ENCODE data around the gene CILP. TPM values are rescaled to one million over a fixed set of nuclear protein-coding genes. Genes with fewer than 3 reads are reported as not detected.

Gene CILP, protein sequence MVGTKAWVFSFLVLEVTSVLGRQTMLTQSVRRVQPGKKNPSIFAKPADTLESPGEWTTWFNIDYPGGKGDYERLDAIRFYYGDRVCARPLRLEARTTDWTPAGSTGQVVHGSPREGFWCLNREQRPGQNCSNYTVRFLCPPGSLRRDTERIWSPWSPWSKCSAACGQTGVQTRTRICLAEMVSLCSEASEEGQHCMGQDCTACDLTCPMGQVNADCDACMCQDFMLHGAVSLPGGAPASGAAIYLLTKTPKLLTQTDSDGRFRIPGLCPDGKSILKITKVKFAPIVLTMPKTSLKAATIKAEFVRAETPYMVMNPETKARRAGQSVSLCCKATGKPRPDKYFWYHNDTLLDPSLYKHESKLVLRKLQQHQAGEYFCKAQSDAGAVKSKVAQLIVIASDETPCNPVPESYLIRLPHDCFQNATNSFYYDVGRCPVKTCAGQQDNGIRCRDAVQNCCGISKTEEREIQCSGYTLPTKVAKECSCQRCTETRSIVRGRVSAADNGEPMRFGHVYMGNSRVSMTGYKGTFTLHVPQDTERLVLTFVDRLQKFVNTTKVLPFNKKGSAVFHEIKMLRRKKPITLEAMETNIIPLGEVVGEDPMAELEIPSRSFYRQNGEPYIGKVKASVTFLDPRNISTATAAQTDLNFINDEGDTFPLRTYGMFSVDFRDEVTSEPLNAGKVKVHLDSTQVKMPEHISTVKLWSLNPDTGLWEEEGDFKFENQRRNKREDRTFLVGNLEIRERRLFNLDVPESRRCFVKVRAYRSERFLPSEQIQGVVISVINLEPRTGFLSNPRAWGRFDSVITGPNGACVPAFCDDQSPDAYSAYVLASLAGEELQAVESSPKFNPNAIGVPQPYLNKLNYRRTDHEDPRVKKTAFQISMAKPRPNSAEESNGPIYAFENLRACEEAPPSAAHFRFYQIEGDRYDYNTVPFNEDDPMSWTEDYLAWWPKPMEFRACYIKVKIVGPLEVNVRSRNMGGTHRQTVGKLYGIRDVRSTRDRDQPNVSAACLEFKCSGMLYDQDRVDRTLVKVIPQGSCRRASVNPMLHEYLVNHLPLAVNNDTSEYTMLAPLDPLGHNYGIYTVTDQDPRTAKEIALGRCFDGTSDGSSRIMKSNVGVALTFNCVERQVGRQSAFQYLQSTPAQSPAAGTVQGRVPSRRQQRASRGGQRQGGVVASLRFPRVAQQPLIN
- total RNA-seq: not detected in 2 replicates

GRCh38 chr15:65210770-65211481 lies at the start of gene CILP:
CILP (minus strand) TSS chr15:65211473; CDS start chr15:65209755, 1,718 bp downstream.

GRCh38 chr15:65184868-65185717 lies 26.2 kb downstream of the CILP start, which contains the start of gene CLPX:
CLPX (minus strand) TSS chr15:65185342; CDS start chr15:65185153, 189 bp downstream.

Other genes with a start within 250 kb of the CILP start
- gene SPG21, start 221.6 kb downstream of the CILP start, total RNA-seq: 40.8 and 60.5 TPM in 2 replicates
- gene MTFMT, start 181.8 kb downstream of the CILP start, total RNA-seq: 8.3 and 10.7 TPM in 2 replicates
- not detected in 2 replicates for gene SLC51B, start 166.1 kb downstream of the CILP start, total RNA-seq
- gene RASL12, start 143.5 kb downstream of the CILP start, total RNA-seq: 0.16 TPM in 1 of 2 replicates, not detected in the other
- under 0.01 TPM in 1 of 2 replicates, not detected in the other for gene KBTBD13, start 134.7 kb downstream of the CILP start, total RNA-seq
- 0.65 and 3.7 TPM in 2 replicates for gene UBAP1L, start 96.3 kb downstream of the CILP start, total RNA-seq
- gene PDCD7, start 77.7 kb downstream of the CILP start, total RNA-seq: 8.3 and 14.2 TPM in 2 replicates
- gene CLPX, start 26.1 kb downstream of the CILP start, total RNA-seq: 32.1 and 66.0 TPM in 2 replicates
- gene PARP16, start 75.4 kb upstream of the CILP start, total RNA-seq: 0.97 and 3.0 TPM in 2 replicates
- gene RNU5A-1, start 84.6 kb upstream of the CILP start, total RNA-seq: not detected in 2 replicates
- not detected in 2 replicates for gene RNU5B-1, start 93.2 kb upstream of the CILP start, total RNA-seq
- gene IGDCC3, start 166.5 kb upstream of the CILP start, total RNA-seq: not detected in 2 replicates
- gene IGDCC4, start 211.5 kb upstream of the CILP start, total RNA-seq: under 0.01 and 0.13 TPM in 2 replicates

Measured in bladder microvascular endothelial cell (primary cell).